Fibroblast of skin of right biceps (primary cell): ENCODE results near the gene SPRED3.
"Not testable (repeated sequence)": the region's sequence is repeated elsewhere in the genome, so short reads cannot be mapped to it uniquely, and the experiment has no call there.

Experiments used
- DNase-seq: peaks from one replicate; pipeline ENCODE4 v3.0.0-alpha.2; 2013

Gene SPRED3

DNA sequence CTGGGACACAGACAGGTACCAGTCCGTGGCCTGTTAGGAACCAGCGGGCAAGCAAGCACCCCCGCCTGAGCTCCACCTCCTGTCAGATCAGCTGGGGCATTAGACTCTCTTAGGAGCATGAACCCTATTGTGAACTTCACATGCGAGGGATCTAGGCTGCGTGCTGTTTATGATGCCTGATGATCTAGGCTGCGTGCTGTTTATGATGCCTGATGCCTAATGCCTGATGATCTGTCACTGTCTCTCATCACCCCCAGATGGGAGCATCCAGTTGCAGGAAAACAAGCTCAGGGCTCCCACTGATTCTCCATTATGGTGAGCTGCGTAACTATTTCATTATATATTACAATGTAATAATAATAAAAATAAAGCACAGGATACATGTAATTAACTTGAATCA lies 33.9 kb downstream of the SPRED3 start:
- DNase-seq, result no peak

DNA sequence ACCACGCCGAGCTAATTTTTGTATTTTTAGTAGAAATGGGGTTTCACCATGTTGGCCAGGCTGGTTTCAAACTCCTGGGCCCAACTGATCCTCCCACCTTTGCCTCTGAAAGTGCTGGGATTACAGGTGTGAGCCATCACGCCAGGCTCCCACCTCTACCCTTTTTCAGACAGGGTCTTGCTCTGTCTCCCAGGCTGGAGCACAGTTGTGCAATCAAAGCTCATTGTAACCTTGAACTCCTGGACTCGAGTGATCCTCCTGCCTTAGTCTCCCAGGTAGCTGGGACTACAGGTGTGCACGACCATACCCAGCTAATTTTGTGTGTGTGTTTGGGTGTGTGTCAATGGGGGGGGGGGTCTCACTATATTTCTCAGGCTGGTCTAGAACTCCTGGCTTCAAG lies 35.8 kb downstream of the SPRED3 start:
- DNase-seq, result no peak

DNA sequence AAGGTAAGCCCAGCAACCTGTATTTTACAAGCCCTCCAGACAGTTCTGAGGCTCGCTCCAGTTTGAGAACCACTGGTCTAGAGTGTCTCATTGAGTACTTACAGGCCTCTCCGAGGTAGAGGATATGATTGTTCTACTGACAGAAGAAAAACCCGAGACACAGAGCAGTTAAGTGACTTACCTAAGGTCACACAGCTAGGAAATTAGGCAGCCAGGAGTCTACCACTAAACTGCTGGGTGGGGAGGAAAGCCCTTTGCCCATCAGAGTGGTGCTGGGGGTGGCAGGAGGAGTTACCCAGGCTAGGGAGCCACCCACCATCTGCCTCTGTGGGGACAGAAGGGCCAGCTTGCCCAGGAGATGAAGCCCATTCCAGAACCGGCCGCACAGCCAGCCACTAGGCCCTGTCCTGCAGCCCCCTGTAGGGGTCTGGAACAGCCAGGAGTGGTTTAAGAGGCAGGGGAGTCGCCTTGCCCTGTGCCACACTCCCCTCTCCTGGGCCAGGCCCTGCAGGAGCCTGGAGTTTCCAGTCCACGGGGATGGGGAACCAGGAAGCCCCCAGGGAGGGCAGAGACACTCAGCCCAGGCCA lies 36.8 kb downstream of the SPRED3 start:
- no peak for DNase-seq

DNA sequence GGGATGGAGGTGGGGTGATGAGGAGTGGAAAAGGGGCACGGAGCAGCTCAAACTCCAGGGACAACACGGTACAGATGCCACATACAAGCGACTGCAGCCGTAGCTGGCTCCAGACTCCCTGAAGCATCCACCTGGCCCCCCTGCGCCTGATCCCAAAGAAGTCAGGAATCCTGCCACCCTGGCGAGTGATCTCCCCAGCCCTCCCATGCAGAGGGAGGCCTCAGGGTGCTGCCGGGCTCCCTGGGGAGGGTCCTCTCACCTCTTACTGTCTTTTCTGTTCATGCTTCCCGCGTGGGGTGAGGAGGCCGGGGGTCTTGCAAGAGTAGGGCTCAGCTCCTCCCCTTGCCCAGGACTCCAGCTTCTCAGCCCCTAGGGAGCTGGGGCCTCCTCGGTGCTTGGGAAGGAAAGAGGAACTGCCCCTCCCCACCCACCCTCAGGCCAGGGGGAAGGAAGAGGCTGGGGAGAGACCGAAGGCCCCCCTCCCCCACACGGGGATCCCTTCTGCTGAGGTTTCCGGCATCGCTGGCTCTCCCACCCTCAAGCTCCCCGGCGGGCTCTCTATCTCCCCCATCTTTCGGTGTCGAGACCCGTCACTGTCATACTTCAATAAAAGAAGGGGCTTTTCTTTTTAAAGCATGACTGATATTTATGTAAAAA lies 37.4 kb downstream of the SPRED3 start, which contains the start of gene RASGRP4:
Gene RASGRP4, minus strand, starts transcription at position 410 of the 657 bp plus-strand sequence. Its CDS starts 128 bp downstream, at position 282.
- no peak for DNase-seq

DNA sequence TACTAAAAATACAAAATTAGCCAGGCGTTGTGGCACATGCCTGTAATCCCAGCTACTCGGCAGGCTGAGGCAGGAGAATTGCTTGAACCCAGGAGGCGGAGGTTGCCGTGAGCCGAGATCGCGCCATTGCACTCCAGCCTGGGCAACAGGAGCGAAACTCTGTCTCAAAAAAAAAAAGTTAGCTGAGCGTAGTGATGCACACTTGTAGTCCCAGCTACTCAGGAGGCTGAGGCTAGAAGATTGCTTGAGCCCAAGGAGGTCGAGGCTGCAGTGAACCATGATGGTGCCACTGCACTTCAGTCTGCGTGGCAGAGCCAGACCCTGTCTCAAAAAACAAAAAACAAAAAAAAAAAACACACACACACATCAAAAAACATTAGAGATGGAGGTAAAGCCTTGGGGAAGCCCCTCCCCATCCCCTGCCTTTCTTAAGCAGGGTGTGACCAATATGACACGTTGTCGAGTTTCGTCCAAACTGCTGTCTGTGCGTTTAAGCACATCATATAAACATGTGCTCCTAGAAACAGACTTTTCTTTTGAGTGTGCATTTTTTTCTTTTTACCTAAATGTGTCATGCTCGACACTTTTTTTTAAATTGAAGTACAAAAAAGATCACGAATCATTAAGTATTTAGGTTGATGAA lies 38.7 kb downstream of the SPRED3 start:
- DNase-seq, result not testable (repeated sequence)

DNA sequence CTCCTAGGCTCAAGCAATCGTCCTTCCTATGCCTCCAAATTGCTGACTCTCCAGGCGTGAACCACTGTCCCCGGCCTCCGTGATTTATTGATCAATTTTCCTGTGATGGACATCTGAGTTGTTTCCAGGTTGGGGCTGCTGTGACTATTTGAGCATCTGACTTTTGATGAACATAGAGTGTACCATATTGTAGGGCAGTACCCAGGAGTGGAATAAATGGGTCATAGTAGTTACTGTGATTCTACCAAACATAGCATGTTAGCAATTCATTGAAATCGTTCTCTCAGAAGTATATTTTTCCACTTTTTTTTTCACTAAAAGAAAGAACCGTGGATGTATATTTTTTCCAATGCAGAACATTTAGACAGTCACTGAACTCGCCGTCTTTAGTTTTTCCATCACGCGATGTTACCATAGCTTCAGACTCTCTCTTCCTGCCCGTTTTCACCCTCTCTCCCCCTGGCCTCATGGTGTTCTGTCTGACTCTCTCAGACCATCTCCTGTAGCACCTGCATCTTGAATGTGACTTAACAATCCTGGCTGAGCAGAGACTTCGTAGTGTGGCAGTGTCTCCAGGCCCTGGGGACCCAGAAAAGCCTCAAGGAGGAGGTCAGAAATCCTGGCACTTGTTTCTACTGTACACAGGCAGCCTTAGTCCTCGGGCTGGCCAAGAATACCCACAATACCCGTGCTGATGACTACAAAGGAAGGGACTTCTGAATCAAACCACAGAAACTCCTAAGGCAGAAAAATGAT lies 40.7 kb downstream of the SPRED3 start:
- no peak for DNase-seq

DNA sequence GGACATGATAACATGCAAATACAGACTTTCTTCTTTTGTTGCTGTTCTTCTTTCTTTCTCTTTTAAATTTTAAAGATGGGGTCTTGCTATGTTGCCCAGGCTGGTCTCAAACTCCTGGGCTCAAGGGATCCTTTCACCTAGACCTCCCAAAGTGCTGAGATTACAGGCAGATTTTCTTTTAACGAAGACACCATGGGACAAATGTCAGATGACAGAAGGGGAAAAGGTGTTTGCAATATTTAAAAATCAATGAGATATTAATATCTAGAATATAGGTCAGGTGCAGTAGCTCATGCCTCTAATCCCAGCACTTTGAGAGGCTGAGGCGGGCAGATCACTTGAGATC lies 41.3 kb downstream of the SPRED3 start:
- DNase-seq, result no peak

DNA sequence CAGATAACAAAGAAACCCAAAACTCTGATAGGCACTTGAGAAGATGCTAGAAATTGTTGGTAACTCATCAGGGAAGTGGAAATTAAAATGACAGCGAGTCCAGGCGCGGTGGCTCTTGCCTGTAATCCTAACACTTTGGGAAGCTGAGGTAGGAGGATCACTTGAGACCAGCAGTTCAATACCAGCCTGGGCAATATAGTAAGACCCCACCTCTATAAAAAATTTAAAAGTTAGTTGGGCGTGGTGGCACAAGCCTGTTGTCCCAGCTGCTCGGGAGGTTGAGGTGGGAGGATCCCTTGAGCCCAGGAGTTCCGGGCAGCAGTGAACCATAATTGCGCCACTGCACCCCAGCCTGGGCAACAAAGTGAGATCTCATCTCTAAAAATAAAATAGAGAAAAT lies 42.4 kb downstream of the SPRED3 start:
- no peak for DNase-seq

DNA sequence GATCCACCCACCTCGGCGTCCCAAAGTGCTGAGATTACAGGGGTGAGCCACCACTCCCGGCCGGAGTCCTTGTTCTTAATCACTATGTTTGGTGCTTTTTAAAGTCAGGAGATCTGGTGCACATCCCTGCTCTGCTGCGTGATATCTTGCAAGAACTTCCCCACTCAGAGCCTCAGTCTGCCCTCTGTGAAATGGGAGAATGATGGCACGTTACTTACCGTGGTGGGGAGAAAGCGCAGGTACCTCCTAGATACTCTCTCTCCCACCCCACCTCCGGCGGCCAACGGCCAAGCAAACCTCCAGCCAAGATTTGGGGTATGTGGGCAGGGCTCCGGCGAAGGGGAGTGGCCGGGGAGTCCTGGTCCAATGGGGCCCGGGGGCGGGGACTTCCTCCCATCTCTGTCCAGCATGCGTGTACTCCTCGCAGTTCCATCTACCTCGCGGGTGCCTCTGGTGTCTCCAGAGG lies 44.8 kb downstream of the SPRED3 start, which contains the start of gene RYR1:
Gene RYR1, plus strand, starts transcription at position 424 of the 466 bp plus-strand sequence. CDS start 139 bp downstream, outside the sequence.
- DNase-seq, result peak; percentile 13

DNA sequence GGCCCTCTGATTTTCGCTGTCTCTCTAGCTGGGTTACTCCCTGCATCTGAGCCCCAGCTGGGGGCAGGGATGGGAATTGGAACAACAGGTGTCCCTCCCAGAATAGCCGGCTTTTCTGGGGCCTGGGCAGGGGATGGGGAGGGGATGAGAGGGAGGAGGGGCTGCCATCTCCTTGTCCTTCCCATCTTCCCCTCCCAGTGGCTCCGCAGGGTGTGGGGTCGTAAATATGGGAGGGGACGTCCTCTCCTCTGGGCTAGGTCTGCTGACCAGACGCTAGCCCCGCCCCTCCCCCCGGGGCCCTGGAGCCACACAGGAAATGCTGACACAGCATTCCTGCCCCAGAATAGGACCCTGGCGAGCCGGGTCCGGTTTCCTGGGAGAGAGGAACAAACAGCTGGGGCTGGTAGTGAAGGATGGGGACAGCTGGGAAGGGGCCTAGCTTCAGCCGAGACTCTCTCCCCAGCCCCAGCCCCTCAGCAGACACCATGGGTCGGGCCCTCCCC lies 46.1 kb downstream of the SPRED3 start:
- DNase-seq, result no peak

DNA sequence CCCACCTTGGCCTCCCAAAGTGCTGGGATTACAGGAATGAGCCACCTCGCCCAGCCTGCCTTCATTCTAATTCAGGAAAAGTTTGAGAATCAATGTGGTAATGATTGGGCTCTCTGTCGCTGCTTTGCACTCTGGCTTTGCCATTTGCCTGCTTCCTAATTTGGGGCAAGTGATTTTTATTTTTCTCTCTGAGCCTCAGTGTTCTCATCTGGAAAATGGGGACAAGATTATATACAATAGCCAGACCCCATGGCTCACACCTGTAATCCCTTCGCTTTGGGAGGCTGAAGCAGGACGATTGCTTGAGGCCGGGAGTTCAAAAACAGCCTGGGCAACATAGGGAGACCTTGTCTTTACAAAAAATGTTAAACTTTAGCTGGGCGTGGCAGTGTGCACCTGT lies 48.8 kb downstream of the SPRED3 start:
- DNase-seq, result no peak

DNA sequence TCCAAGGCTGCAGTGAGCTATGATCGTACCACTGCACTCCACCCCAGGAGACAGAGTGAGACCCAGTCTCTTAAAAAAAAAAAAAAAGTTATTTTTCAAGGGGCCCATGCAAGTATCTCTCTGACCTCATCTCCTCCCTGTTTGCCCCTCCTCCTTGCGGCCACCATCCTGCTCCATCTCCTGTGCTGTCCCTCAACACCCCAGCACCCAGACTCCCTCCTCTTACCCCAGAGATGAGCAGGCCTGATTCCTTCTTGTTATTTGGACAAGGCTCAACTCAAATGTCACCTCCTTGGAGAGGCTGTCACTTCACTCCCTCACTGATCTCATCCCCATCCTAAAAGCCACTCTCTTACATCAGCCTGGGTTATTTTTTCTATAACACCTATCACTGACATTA lies 49.4 kb downstream of the SPRED3 start:
- no peak for DNase-seq

DNA sequence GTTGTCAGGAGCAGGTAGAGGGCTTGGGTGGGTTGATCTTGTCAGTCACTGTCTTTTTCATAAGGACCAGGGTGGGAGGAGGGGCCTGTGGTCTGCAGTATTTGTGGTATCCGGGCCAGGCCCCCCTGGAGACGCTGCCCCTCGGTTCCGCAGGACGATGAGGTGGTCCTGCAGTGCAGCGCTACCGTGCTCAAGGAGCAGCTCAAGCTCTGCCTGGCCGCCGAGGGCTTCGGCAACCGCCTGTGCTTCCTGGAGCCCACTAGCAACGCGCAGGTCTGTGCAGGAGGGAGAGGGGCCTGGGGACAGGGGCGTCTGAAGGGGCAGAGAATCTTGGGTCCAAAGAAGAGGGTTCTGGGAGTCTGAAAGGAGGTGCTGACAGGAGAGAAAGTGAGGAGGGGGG lies 52.1 kb downstream of the SPRED3 start:
- DNase-seq, result no peak

DNA sequence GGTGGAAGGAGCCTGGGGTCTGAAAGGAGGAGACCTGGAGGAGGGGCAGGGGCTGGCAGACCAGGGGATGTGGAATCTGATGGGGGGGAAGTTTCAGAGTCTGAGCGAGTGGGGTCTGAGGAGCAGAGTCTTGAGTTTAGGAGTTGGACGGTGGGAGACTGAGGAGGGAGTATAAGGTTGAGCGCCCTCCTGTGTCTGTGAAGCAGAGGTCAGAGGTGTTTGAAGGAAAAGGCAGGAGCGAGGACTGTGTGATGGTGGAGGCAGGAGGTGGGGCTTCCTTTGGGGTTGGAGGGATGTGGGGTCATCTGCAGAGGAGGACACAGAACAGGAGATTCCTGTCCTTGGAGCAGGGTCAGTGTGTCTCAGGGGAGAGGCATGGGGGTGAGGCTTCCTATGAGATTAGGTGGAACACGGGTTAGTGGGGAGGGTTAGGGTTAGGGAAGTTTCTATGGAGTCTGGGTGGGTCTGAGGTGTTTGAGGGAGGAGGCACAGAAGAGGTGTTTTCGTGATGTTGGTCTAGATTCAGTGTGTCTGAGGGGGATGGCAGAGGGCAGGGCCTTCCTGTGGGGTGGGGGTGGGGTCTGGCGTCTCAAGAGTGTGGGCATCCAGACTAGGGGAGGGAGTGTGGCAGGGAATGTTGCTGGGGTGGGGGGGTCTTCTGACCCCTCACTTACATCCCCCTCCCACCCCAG lies 53.3 kb downstream of the SPRED3 start:
- no peak for DNase-seq

DNA sequence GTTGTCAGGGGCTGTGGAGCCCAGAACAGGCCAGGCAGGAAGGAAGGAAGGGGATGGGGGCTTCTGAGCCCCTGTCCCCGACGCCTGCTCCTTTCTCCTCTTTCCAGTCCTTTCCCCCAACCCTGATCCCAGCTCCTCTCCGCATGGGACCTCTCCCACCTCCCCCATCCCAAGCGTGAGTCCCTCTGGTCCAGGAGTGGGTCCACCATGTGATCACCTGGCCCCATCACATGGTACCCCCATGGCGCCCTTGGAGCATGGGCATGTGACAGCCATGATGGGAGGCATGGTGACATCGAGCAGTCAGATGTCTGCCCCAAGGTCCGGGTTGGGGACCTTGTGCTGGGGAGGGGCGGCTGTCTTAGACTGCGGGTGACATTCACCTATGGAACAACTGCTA lies 54.2 kb downstream of the SPRED3 start:
- no peak for DNase-seq

DNA sequence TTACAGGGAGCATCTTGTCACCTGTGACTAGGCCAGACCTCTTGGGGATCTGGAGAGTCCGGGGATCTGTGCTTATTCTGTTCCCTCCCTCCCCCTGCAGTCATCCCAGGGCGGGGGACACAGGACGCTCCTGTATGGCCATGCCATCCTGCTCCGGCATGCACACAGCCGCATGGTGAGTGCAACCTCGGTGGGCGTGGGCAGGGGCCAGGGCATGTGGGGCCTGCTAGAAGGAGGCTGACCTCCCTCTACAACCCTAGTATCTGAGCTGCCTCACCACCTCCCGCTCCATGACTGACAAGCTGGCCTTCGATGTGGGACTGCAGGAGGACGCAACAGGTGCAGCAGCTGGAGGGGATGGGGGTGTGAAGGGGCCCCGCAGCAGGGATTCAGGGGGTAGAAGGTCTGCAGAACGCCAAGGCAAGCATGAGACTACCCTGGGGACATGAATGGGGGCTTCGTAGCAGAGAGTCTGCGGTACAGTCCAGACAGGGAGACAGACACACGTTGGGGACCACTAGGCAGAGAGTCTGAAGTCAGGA lies 55.0 kb downstream of the SPRED3 start:
- DNase-seq, result no peak

DNA sequence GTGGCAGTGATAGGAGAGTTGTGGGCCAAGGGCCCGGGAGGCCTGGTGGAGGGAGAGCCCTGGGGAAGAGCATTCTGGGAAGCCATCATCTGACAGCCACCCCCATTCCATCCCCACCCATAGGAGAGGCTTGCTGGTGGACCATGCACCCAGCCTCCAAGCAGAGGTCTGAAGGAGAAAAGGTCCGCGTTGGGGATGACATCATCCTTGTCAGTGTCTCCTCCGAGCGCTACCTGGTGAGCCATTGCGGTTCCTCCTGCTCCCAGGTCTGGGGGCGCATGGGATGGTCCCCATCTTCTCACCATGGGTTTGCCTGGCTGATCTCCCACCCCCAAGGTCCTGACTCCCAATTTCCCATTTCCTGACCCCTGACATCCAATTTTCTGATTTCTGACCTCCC lies 55.5 kb downstream of the SPRED3 start:
- DNase-seq, result no peak

DNA sequence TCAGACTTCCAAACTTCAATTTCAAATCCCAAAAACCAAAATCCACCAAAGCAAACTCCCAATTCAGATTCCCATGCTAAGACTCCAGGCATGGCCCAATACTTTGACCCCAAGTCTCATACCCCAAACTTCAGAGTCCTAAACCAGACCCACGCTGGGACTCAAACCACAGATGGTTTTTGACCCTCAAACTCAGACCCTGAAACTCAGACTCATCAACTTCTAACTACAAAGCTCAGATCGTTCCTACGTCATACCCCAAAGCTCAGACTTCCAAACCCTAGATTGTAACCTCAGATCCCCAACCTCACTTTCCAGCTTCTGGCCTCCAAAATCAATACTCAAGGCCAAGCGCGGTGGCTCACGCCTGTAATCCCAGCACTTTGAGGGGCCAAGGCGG lies 56.9 kb downstream of the SPRED3 start:
- no peak for DNase-seq

DNA sequence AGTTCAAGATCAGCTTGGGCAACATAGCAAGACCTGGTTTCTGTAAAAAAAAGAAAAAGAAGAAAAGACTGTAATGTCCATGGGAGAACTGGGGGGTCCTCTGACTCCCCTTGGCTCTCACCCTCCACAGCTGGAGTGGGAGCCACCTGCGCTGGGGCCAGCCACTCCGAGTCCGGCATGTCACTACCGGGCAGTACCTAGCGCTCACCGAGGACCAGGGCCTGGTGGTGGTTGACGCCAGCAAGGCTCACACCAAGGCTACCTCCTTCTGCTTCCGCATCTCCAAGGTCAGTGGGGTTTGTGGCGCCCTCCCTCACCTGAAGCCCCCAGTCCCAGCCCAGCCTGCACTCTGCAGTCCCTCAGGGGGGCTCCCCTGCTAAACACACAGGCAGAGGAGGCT lies 59.7 kb downstream of the SPRED3 start:
- DNase-seq, result no peak
